Bronchus fibroblast of lung (primary cell): ENCODE data around the gene UBE3C. TPM values are rescaled to one million over a fixed set of nuclear protein-coding genes. Genes with fewer than 3 reads are reported as not detected.

Experiments used
- total RNA-seq: library from RNA; depleted of rRNA; stranded (reverse); fragments of >200 nt; gene quantifications from 2 replicates; pipeline ENCODE4 v1.2.3, GENCODE V29; 2015

UBE3C gene
- 42.1 and 50.8 TPM in 2 replicates for total RNA-seq

GRCh38 chr7:157138424-157139110 lies at the start of gene UBE3C:
UBE3C (plus strand) TSS chr7:157138926; CDS start chr7:157139273, 347 bp downstream.

Other genes starting within 250 kb of the UBE3C start
- gene LMBR1, start 245.7 kb upstream of the UBE3C start, total RNA-seq, result 18.2 and 18.3 TPM in 2 replicates
- 7.6 and 7.9 TPM in 2 replicates for gene NOM1, start 189.2 kb upstream of the UBE3C start, total RNA-seq
- 0.17 TPM in 1 of 2 replicates, not detected in the other for gene MNX1, start 128.3 kb upstream of the UBE3C start, total RNA-seq
- gene DNAJB6, start 198.1 kb downstream of the UBE3C start, total RNA-seq, result 111 and 135 TPM in 2 replicates